ENCODE measurements around the gene GHRHR. TPM values are rescaled to one million over a fixed set of nuclear protein-coding genes. Genes with fewer than 3 reads are reported as not detected.
A peak's percentile ranks its signal among the peaks of the same experiment; 100 is the strongest.

GHRHR gene
- total RNA-seq, 1 donor from 2014 or later = not detected

- DNase-seq (ENCODE audit: low read depth) = peak; percentile 72
Observed at GRCh38 chr7:30984359-30985107, 20.8 kb downstream of the GHRHR start.

GRCh38 chr7:30985756-30986155 lies 22.0 kb downstream of the GHRHR start:
- DNase-seq (ENCODE audit: low read depth) = no peak

GRCh38 chr7:30986331-30986730 lies 22.6 kb downstream of the GHRHR start:
- no peak for DNase-seq (ENCODE audit: low read depth)

GRCh38 chr7:30986738-30987137 lies 23.0 kb downstream of the GHRHR start:
- no peak for DNase-seq (ENCODE audit: low read depth)

DNA sequence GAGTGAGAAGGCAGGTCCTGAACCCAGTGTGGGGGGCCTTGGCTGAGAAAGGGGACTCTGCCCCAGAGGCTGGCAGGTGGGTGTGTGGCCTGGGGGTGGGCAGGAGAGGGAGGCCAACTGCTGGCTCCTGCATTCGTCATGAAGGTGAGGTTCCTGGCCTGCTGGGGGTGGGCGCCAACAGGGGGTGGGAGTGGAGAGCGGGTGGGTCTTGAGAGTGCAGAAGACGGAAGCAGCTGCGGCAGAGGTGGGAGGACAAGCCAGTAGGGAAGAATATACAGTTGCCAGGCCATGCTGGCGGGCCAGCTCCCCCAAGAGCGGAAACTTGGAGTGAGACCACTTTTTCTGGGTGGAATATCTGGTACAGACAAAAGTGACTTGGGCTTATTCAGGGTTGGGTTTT lies 23.4 kb downstream of the GHRHR start:
- DNase-seq (ENCODE audit: low read depth) = no peak

- DNase-seq (ENCODE audit: low read depth) = no peak
Observed at GRCh38 chr7:30987936-30988335, 24.2 kb downstream of the GHRHR start.

DNA sequence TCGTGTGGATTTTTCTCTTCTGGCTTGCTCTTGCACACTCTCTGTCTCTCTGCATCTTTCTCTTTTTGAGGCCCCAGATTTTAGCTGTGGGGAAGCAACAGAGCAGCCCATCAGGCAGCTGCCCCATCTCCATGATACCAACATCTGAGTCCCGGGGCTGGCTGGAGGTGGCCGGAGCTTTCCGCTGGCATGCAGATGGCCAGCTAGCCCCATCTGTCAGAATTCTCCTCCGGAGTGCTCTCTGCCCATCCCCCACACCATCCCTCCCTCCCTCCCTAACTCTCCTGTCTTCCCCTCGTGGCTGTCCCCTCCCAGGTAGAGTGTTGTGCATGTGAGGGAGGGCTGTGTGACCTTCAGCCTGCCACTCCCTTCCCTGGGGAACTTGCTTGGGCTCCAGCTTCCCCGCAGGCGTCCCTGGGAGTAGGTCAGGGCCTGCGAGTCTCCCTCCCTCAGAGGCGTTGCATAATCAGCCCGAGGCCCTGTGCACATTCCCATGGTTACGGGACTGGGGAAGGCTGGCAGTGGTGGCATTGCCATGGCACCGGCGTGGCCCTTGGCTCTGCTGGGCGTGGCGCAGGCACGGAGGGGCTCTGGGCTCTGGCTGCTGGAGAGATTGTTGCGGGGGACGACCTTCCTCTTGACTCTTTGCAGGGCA lies 24.7 kb downstream of the GHRHR start:
- peak; percentile 73 for DNase-seq (ENCODE audit: low read depth)

DNA sequence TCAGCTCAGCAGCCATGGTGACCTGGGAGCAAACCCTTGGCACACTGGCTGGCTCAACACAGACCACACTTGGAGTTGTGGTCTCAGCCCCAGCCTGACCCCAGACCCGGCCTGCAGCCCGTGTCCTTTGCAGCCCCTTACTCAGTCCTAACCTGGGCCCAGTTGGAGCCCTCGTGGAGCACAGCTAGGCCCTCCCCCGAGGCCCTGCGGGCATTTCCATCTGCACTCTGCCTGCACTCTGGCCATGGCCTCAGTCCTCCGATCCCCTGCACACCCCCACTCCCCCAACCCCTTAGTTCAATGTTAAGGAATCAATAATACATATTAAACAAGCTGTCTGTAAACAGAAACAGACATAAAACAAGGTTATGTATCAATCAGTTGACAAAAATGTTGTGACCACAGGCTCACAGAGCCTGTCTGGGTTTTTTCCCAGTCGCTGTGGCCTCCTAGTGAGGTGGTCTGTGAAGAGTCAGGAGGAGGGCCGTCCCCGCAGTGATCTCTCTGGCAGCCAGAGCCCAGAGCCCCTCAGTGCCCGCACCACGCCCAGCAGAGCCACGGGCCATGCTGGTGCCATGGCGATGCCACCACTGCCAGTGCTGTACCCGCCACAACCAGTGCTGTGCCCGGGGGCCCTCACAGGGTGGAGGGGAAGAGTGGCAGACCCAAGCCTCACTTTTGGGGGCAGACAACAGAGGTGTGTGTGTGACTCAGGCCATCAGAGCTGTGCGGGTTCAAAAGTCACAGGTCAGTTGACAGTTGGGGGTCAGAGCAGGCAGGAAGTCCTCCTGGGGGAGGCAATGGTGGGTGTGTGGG lies 25.5 kb downstream of the GHRHR start:
- DNase-seq (ENCODE audit: low read depth) = no peak

- no peak for DNase-seq (ENCODE audit: low read depth)
Observed at GRCh38 chr7:30989824-30990672, 26.3 kb downstream of the GHRHR start.

DNA sequence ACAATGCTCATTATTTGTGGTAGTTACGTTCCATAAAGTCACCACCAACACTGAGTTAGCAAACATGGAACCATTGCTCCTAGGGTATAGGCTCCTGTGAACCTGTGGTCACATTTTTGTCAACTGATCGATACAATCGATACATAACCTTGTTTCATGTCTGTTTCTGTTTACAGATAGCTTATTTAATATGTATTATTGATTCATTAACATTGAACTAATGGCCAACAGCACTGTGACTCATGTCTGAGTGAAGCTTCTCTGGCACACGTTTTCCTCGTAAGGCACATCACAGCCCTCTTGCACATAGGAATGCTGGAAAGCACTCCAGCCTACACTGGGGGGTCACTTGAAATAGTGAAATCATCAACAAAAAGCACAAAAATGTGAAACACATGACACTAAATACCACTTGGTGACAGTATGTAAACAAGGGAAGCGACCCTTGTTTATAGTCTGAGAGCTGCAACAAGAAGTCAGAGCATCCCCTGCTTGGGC lies 27.0 kb downstream of the GHRHR start:
- no peak for DNase-seq (ENCODE audit: low read depth)

DNA sequence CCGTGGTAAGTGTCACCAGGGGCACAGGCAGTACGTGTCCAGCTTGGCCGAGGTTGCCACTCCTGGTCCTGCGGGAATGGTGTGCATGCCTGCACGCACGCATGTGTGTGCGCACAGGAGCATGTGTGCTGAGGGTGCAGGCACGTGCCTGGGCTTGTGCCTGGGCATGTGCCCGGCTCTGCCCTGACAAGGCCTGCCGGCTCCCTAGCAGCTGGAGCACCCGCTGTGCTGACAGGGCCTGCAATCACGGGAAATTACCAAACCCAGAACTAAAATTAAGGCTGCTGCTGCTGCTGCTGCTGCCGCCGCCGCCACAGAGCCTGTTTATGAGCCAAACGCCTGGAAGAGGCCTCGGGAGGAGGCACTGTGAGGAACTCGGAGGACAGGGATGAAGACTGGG lies 28.7 kb downstream of the GHRHR start:
- DNase-seq (ENCODE audit: low read depth) = no peak

GRCh38 chr7:30994206-30995100 lies 30.7 kb downstream of the GHRHR start:
- no peak for DNase-seq (ENCODE audit: low read depth)

GRCh38 chr7:30995536-30995935 lies 31.8 kb downstream of the GHRHR start:
- DNase-seq (ENCODE audit: low read depth) = no peak

DNA sequence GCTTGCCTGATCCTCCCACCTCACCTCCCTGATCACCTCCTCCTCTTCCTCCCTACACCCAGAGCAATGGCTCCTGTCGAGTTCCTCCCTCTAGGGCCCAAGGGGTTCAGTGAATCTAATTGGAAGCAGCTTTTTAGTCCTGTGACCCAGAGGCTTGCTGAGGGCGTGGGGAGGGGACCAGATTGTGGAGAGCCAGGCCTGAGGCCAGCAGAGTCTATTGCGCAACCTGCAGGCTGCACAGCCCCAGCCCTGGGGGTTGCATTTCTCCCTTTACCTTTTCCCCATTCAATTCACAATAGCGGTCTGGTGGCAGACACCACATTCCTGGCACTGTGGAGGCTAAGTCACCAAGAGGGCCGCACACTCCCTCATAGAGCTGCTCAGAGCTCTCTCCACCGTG lies 32.5 kb downstream of the GHRHR start:
- no peak for DNase-seq (ENCODE audit: low read depth)

DNA sequence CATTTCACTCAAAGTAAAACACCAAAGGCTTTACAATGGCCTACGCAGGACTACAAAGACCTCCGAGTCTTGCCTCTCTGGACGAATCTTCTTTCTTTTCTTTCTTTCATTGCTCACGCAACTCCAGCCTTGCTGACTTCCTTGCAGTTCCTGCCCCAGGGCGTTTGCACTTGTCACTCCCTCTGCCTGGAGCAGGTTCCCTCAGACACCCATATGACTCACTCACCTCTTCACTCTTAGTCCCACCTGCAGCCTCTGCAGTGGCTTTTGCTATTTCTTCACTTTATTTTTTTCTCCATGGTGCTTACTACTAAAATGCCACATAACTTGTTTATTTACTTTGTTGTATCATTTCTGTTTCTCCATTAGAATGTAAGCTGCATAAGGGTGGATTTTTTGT lies 33.1 kb downstream of the GHRHR start:
- DNase-seq (ENCODE audit: low read depth) = no peak

GRCh38 chr7:30997316-30997715 lies 33.6 kb downstream of the GHRHR start:
- no peak for DNase-seq (ENCODE audit: low read depth)

GRCh38 chr7:30998180-30998579 lies 34.4 kb downstream of the GHRHR start:
- DNase-seq (ENCODE audit: low read depth) = no peak

GRCh38 chr7:31000161-31000693 lies 36.5 kb downstream of the GHRHR start:
- DNase-seq (ENCODE audit: low read depth) = no peak

GRCh38 chr7:31000779-31001178 lies 37.0 kb downstream of the GHRHR start:
- DNase-seq (ENCODE audit: low read depth) = no peak

DNA sequence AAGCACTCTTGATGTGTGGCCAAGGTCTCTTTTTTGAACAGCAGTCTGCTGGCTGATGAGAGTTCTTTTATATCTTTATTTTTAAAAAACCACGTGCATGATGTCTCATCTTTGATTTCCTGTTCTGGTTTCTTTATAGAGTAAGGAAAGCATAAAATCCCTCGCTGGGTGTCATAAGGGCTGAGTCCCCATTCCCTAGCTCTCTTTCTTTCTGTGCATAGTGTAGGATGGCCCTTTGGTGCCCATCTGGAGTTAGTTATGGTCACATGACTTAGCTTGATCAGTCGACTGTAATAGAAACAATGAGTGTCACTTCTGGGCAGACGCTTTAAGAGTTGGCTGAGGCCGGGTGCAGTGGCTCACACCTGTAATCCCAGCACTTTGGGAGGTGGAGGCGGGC lies 38.5 kb downstream of the GHRHR start:
- no peak for DNase-seq (ENCODE audit: low read depth)
